ENCODE data around the gene UTP4.
"Not testable (repeated sequence)": the region's sequence is repeated elsewhere in the genome, so short reads cannot be mapped to it uniquely, and the experiment has no call there.

UTP4 gene

GRCh38 chr16:69114976-69115355 is 17.5 kb upstream of the UTP4 start:
- no peaks in the 10 kb centered on the region for H3K4me1 Mint-ChIP-seq
- H3K27me3 Mint-ChIP-seq, result no peaks in the 10 kb centered on the region
- peaks cover 20% of the 10 kb centered on the region for H3K36me3 Mint-ChIP-seq
- H3K9me3 Mint-ChIP-seq, result no peaks in the 10 kb centered on the region
- CTCF ChIA-PET, result interaction anchor here (1.3 to 5.4 kb wide), 2 partner anchors 10 to 524 kb away, joined by 4 to 53 read pairs; no protein-coding TSS in a partner anchor
- H3K4me3 Mint-ChIP-seq, result no peak overlapping the region
- H3K27ac Mint-ChIP-seq, result no peak overlapping the region
- no peak for DNase-seq

DNA sequence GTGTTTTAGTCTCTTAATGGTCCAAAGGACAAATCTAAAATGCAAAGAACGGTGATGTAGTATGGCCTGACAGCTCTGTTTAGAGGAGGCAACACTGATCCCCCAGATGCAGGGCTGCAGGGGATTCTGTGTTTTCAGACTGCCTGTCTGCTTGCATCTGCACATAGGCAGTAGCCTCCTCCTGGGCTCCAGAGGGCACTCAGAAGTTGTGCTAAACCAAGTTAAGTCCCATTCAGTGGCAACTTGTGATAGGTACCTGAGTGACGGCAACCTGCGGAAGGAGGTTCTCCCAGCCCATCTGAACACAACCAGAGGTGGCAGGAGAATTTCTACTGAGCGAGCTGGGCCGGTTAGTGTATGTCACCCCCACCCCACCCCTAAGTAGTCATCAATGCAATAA is 17.1 kb upstream of the UTP4 start:
- H3K9me3 Mint-ChIP-seq, result no peaks in the 10 kb centered on the region
- H3K27me3 Mint-ChIP-seq, result no peaks in the 10 kb centered on the region
- H3K36me3 Mint-ChIP-seq, result peaks cover 24% of the 10 kb centered on the region
- H3K27ac Mint-ChIP-seq, result peak overlapping the region; percentile 37
- DNase-seq, result no peak
- no peaks in the 10 kb centered on the region for H3K4me1 Mint-ChIP-seq
- H3K4me3 Mint-ChIP-seq, result no peak overlapping the region
- CTCF ChIA-PET, result interaction anchor here (1.3 to 5.4 kb wide), 2 partner anchors 9 to 525 kb away, joined by 4 to 53 read pairs; no protein-coding TSS in a partner anchor

- H3K9me3 Mint-ChIP-seq, result no peaks in the 10 kb centered on the region
- no peak for DNase-seq
- peaks cover 24% of the 10 kb centered on the region for H3K36me3 Mint-ChIP-seq
- no peak overlapping the region for H3K4me3 Mint-ChIP-seq
- peak overlapping the region; percentile 37 for H3K27ac Mint-ChIP-seq
- CTCF ChIA-PET, result interaction anchor here (0.7 to 5.4 kb wide), 3 partner anchors 9 to 525 kb away, joined by 3 to 53 read pairs (median 4); no protein-coding TSS in a partner anchor
- H3K27me3 Mint-ChIP-seq, result no peaks in the 10 kb centered on the region
- no peaks in the 10 kb centered on the region for H3K4me1 Mint-ChIP-seq
Observed at GRCh38 chr16:69115837-69116236, 16.6 kb upstream of the UTP4 start.

GRCh38 chr16:69116256-69116875 is 16.1 kb upstream of the UTP4 start:
- CTCF ChIA-PET, result interaction anchor here (0.7 to 5.4 kb wide), 3 partner anchors 8 to 526 kb away, joined by 3 to 53 read pairs (median 4); no protein-coding TSS in a partner anchor

GRCh38 chr16:69116906-69117305 is 15.5 kb upstream of the UTP4 start:
- H3K27me3 Mint-ChIP-seq, result no peaks in the 10 kb centered on the region
- no peaks in the 10 kb centered on the region for H3K9me3 Mint-ChIP-seq
- DNase-seq, result no peak
- CTCF ChIA-PET, result no interaction called here
- H3K4me3 Mint-ChIP-seq, result no peak overlapping the region
- H3K27ac Mint-ChIP-seq, result no peak overlapping the region
- H3K4me1 Mint-ChIP-seq, result no peaks in the 10 kb centered on the region
- peaks cover 30% of the 10 kb centered on the region for H3K36me3 Mint-ChIP-seq

More at GRCh38 chr16:69116256-69116875, 16.1 kb upstream of the UTP4 start:
- H3K4me3 Mint-ChIP-seq, result no peak overlapping the region
- H3K27ac Mint-ChIP-seq, result no peak overlapping the region
- no peaks in the 10 kb centered on the region for H3K27me3 Mint-ChIP-seq
- no peaks in the 10 kb centered on the region for H3K9me3 Mint-ChIP-seq
- H3K36me3 Mint-ChIP-seq, result peaks cover 28% of the 10 kb centered on the region
- DNase-seq, result no peak
- H3K4me1 Mint-ChIP-seq, result no peaks in the 10 kb centered on the region

- Mint-ChIP-seq H3K36me3 (peaks cover 32% of the 10 kb centered on the region), H3K27ac (no peak overlapping the region), H3K27me3 (no peaks in the 10 kb centered on the region), H3K9me3 (no peaks in the 10 kb centered on the region), H3K4me3 (no peak overlapping the region), H3K4me1 (no peaks in the 10 kb centered on the region)
- CTCF ChIA-PET, result interaction anchor here (1.4 kb wide), 1 partner anchor 13 kb away, joined by 3 read pairs; the partner anchor contains the start of gene HAS3
- DNase-seq, result no peak
Observed at GRCh38 chr16:69118468-69118867, 14.0 kb upstream of the UTP4 start.

DNA sequence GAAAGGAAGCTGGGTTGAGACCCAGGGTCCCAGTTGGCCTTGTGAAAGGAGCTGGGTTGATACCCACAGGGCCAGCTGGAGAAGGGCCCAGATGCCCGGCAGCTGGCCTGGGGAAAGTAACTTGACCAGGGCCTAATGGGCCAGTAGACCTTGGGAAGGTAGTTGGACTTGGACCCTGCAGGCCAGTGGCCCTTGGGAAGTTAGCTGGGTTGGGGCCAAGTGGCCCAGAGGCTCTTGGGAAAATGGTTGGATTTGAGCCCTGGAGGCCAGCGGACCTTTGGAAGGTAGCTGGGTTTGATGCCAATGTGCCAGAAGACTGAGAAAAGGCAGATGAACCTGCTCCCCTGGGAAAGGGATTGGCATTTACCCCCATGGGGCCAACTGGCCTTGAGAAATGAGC is 13.5 kb upstream of the UTP4 start:
- Mint-ChIP-seq H3K4me1 (peaks cover 2% of the 10 kb centered on the region), H3K27ac (no peak overlapping the region), H3K27me3 (no peaks in the 10 kb centered on the region), H3K9me3 (no peaks in the 10 kb centered on the region), H3K4me3 (no peak overlapping the region), H3K36me3 (peaks cover 33% of the 10 kb centered on the region)
- CTCF ChIA-PET, result interaction anchor here (1.4 kb wide), 1 partner anchor 13 kb away, joined by 3 read pairs; the partner anchor contains the start of gene HAS3
- DNase-seq, result no peak

- Mint-ChIP-seq H3K4me1 (peaks cover 4% of the 10 kb centered on the region), H3K4me3 (no peak overlapping the region), H3K27ac (no peak overlapping the region), H3K27me3 (no peaks in the 10 kb centered on the region), H3K9me3 (no peaks in the 10 kb centered on the region), H3K36me3 (peaks cover 35% of the 10 kb centered on the region)
- CTCF ChIA-PET, result interaction anchor here (1.4 kb wide), 1 partner anchor 14 kb away, joined by 3 read pairs; the partner anchor contains the start of gene HAS3
- no peak for DNase-seq
Observed at GRCh38 chr16:69119536-69119935, 12.9 kb upstream of the UTP4 start.

- Mint-ChIP-seq H3K9me3 (no peaks in the 10 kb centered on the region), H3K4me3 (no peak overlapping the region), H3K27me3 (no peaks in the 10 kb centered on the region), H3K27ac (no peak overlapping the region), H3K36me3 (peaks cover 31% of the 10 kb centered on the region), H3K4me1 (peaks cover 4% of the 10 kb centered on the region)
- no peak for DNase-seq
- CTCF ChIA-PET, result no interaction called here
Observed at GRCh38 chr16:69120096-69120664, 12.3 kb upstream of the UTP4 start.

GRCh38 chr16:69123910-69124309 is 8.5 kb upstream of the UTP4 start:
- Mint-ChIP-seq H3K36me3 (peaks cover 30% of the 10 kb centered on the region), H3K27ac (no peak overlapping the region), H3K27me3 (no peaks in the 10 kb centered on the region), H3K9me3 (no peaks in the 10 kb centered on the region), H3K4me1 (peaks cover 19% of the 10 kb centered on the region), H3K4me3 (no peak overlapping the region)
- CTCF ChIA-PET, result interaction anchor here (0.6 to 7.2 kb wide), 25 partner anchors 9 to 814 kb away, joined by 3 to 53 read pairs (median 4); partner anchors contain the start of genes HAS3 and SMPD3
- DNase-seq, result peak; percentile 77

DNA sequence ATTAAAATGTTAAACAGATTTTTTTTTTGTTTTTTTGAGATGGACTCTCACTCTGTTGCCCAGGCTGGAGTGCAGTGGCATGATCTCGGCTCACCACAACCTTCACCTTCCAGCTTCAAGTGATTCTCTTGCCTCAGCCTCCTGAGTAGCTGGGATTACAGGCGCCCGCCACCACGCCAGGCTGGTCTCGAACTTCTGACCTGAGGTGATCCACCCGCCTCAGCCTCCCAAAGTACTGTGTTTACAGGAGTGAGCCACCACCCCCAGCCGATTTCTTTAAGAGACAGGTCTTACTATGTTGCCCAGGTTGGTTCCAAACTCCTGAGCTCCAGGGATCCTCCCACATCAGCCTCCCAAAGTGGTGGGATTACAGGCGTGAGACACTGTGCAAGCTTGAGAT is 8.0 kb upstream of the UTP4 start:
- DNase-seq, H3K27me3 Mint-ChIP-seq, H3K4me3 Mint-ChIP-seq, H3K27ac Mint-ChIP-seq, H3K9me3 Mint-ChIP-seq: not testable (repeated sequence)
- H3K36me3 Mint-ChIP-seq, result peaks cover 26% of the 10 kb centered on the region
- CTCF ChIA-PET, result interaction anchor here (0.6 to 7.2 kb wide), 20 partner anchors 9 to 814 kb away, joined by 3 to 53 read pairs (median 4); partner anchors contain the start of gene HAS3
- peaks cover 20% of the 10 kb centered on the region for H3K4me1 Mint-ChIP-seq

DNA sequence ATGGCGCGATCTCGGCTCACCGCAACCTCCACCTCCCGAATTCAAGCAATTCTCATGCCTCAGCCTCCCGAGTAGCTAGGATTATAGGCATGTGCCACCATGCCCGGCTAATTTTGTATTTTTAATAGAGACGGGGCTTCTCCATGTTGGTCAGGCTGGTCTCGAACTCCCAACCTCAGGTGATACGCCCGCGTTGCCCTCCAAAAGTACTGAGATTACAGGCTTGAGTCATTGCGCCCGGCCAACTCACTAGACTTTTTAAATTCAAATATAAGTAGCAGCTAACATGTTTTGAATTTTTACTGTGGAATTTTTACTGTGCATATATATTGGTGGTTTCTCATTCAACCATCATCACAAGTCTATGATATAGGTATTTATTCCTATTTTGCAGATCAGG is 7.5 kb upstream of the UTP4 start:
- peaks cover 28% of the 10 kb centered on the region for H3K36me3 Mint-ChIP-seq
- not testable (repeated sequence) for H3K27ac Mint-ChIP-seq, H3K9me3 Mint-ChIP-seq, H3K4me3 Mint-ChIP-seq, DNase-seq, H3K27me3 Mint-ChIP-seq
- H3K4me1 Mint-ChIP-seq, result peaks cover 25% of the 10 kb centered on the region
- CTCF ChIA-PET, result interaction anchor here (1.5 to 7.2 kb wide), 8 partner anchors 11 to 596 kb away, joined by 3 to 53 read pairs (median 14); partner anchors contain the start of gene HAS3

GRCh38 chr16:69126221-69126620 is 6.2 kb upstream of the UTP4 start:
- Mint-ChIP-seq H3K27ac (no peak overlapping the region), H3K36me3 (peaks cover 19% of the 10 kb centered on the region), H3K9me3 (no peaks in the 10 kb centered on the region), H3K27me3 (no peaks in the 10 kb centered on the region), H3K4me1 (peaks cover 36% of the 10 kb centered on the region), H3K4me3 (no peak overlapping the region)
- DNase-seq, result no peak
- CTCF ChIA-PET, result interaction anchor here (3.0 to 7.2 kb wide), 2 partner anchors 12 to 21 kb away, joined by 12 to 53 read pairs; partner anchors contain the start of gene HAS3

DNA sequence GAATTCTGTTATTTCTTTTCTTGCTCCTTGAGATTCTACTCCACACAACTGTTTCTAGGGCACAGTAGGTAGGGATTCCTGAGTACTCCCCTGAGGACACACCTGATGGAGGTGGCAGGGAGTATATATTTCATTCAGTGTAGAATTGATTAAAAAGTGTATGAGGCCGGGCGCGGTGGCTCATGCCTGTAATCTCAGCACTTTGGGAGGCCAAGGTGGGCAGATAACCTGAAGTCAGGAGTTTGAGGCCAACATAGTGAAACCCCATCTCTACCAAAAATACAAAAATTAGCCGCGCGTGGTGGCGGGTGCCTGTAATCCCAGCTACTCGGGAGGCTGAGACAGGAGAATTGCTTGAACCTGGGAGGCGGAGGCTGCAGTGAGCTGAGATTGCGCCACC is 5.6 kb upstream of the UTP4 start:
- peaks cover 22% of the 10 kb centered on the region for H3K36me3 Mint-ChIP-seq
- not testable (repeated sequence) for H3K9me3 Mint-ChIP-seq, H3K27ac Mint-ChIP-seq, DNase-seq, H3K4me3 Mint-ChIP-seq, H3K27me3 Mint-ChIP-seq
- H3K4me1 Mint-ChIP-seq, result peaks cover 40% of the 10 kb centered on the region
- CTCF ChIA-PET, result interaction anchor here (7.2 kb wide), 1 partner anchor 13 kb away, joined by 53 read pairs; no protein-coding TSS in a partner anchor

Data from activated naive CD4-positive, alpha-beta T cell treated with anti-CD3 and anti-CD28 coated beads, Interleukin-2, amount 10 ng/mL, durations not matched to agents 7 days and 5 days (primary cell).